Dedifferentiated amniotic fluid mesenchymal stem cell (primary cell): Measurements from ENCODE around the gene PAQR7.

Experiments
- DNase-seq: peaks from one replicate; pipeline ENCODE4 v3.0.0-alpha.2; 2016; ENCODE audit errors: extremely low spot score

Gene PAQR7

DNA sequence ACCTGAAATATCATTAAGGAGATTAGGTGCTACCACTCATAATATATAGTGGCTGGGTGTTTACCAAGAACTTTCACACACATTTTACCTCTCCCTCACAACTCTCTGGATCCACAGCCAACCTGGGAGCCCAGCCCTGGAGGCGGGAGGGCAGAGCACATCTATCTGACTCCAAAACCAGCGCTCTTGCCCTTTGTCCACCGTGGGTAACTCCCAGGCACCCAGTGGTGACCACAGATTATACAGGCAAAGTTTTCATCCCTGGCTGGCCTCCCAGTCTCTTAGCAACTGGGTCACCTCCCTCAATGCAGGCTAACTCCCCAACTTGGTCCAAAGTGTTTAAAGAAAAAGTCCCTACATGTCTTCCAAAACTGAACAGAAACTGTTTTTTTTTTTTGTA is 2.4 kb downstream of the PAQR7 start:
- no peak for DNase-seq

DNA sequence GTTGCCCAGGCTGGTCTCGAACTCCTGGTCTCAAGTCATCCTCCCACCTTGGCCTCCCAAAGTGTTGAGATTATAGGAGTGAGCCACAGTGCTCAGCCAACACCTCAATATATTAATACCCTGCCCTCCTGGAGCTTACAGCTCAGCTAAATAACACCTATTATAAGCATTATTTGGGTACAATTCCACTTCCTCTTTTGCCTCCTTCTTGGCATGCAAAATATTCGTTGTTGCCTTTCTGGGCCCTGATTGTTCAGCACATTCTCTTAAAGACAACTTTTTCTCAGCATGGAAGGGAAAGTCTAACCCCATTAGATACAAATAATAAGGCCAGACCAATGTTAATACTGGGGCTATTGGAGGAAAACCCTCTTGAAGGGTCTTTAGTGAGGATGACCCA is 2.8 kb downstream of the PAQR7 start:
- no peak for DNase-seq

DNA sequence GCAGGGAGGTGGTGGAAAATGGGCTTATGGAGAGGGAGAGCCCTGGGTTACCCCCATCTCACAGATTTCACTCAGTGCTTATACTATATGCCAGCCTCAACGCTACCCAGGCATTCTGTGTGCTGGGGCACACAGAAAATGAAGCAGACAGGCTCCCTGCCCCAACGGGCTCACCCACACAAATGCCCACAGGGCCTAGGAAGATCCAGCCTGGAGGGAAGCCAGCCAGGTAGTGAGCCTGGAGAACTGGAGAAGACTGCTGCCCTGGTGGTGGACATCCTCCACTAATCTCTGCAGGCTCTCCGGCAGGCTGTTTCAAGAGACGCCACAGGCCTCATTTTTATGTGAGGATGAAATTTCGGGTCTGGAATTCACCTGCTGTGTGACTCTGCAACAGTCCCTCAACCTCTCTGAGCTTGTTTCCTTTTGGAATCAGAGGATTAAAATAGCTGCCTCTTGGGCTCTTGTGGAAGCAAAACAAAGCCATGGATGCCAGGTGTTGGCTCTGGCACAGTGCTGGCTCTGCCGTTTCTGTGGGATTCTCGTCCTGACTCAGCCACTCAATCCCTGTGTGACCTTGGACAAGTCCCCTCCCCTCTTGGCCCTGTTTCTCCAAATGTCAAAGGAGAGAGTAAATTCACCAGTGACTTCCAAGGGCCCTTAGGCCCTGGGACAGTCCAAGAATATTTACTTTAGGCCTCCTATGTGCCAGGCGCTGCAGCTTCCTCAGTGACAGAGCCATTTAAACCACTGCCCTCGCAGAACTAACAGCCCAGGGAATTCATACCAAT is 3.6 kb downstream of the PAQR7 start:
- no peak for DNase-seq

DNA sequence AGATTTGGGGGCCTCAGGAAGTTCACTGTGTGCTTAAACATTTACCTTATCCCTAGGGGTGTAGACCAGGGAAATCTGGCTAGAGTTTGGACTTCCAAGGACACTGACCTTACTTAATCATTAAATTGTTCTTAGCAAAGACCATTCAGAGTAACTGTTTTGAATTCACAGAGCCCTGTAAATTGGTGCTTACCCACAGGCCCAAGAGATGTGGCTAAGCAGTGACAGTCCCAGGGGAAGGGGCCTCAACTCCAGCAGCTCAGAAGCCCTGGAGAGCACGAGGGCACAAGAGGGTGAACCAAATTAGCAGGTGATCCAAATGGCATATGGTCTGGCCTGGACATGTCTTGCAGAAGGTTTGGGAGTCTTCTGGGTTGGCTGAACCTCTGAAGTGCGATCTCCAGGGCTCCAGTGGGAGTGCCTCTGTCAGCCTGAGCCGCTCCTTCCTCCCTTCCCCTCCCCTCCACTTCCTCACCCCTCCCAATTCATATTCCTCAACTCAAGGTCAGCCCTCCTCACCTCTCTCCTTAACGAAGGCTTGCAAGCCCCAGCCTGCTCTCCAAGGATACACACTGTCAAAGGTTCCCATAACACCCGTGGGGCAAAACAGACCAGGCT is 4.3 kb downstream of the PAQR7 start:
- no peak for DNase-seq

DNA sequence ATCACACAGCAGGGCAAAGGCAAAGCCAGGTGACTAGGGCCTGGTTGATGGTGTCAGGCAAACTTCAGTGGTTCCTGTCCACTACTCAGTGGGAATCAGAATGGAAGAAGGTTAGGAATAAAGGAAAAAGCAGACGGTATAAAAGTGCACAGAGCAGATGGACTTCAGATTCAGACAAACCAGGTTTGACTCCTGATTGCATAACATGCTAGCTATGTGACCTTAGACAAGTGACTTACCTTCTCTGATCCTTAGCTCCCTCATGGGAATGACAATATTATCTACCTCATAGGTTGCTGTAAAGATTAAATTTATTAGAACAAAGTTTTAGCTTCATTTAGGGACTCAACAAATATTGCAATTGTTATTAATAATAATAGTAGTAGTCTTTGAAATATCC is 4.9 kb downstream of the PAQR7 start:
- DNase-seq, result no peak

DNA sequence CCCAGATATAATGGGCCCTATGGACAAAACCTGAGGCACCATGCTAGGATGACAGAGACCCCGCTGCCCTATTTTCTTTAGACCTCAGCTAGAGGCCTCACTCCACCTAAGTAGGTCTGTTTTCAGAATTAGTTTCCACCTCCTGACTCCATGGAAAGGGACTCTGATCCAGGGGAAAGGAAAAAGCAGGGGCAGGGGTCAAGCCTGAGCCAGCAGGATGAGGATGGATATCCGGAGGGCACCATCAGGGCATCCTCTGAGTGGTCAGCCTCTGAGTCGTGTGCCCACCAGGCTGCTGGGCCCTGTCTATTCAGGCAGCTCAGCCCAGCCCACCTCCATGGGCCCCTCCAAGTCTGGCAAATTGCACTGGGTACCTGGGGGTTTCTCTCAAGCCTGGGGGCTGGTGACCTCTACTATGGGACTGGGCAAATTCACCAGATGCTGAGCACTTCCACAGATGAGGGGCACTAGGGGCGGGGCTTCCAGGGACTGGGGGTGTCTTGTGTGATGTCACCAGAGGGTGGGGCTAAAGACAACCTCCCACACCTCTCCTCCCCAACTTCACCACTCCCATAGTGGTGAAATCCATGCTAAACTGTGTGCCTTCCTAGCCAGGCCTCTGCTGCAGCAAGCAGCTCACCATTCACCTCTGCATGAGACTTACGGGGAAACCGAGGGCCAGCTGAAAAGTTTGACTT is 5.5 kb downstream of the PAQR7 start:
- DNase-seq, result no peak

DNA sequence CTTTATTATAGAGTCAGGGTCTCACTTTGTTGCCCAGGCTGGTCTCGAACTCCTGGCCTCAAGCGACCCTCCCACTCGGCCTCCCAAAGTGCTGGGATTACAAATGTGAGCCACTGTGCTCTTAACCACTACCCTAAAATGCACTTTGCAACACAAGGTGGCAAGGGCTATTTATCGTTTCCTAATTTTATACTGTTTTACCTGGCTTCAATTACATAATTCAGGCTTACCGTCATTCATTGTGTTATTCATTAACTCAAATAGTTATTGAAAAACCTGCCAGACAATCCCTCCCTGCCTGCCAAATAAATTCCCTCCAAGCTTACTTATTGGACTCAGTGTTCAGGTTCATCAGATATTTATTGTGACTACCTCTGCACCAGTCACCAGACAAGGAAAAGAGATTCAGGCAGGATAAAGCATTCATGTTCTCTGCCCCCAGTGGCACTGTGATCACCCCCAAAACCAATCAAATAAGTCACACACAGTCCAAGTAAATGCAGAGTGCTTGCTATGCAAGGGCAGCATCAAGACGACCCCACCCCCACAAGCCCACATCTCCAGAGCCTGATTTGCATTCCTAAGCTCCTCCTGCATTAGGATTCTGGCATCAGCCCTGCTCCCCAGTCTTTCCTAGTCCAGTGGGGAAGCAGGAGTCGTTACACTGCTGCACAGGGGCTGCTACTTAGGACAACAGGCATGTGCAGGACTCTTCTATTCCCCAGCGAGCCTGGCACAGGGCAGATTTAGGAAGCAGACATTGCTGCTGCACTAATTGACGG is 8.1 kb downstream of the PAQR7 start:
- DNase-seq, result no peak

DNA sequence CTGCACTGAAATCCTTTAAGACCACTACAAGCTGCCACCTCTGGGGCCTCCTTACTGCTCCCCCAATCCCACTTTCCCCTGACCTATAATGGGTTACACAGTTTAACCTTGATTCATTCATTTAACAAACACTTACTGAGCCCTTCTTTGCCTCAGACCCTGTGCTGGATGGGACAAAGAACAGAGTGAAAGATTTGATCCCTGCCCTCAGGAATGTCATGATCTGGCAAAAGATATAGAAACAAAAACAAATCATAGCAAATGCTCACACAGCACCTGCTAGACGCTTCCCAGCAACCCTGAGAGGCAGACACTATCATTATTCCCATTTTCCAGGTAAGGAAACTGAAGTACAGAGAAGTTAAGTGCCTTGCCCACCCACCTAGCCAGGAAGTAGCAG is 9.2 kb downstream of the PAQR7 start:
- no peak for DNase-seq

DNA sequence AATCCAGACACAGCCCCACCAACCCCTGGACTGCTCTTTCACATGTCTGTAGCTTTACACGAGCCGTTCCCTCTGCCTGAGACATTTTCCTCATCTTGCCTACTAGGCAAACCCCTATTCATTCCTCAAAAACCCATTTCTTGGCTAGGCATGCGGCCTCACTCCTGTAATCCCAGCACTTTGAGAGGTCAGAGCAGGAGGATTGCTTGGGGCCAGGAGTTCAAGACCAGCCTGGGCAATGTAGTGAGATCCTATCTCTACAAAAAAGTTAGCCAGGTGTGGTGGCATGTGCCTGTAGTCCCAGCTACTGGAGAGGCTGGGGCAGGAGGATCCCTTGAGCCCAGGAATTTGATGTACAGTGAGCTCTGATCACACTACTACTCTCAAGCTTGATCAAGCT is 11.1 kb downstream of the PAQR7 start:
- no peak for DNase-seq

DNA sequence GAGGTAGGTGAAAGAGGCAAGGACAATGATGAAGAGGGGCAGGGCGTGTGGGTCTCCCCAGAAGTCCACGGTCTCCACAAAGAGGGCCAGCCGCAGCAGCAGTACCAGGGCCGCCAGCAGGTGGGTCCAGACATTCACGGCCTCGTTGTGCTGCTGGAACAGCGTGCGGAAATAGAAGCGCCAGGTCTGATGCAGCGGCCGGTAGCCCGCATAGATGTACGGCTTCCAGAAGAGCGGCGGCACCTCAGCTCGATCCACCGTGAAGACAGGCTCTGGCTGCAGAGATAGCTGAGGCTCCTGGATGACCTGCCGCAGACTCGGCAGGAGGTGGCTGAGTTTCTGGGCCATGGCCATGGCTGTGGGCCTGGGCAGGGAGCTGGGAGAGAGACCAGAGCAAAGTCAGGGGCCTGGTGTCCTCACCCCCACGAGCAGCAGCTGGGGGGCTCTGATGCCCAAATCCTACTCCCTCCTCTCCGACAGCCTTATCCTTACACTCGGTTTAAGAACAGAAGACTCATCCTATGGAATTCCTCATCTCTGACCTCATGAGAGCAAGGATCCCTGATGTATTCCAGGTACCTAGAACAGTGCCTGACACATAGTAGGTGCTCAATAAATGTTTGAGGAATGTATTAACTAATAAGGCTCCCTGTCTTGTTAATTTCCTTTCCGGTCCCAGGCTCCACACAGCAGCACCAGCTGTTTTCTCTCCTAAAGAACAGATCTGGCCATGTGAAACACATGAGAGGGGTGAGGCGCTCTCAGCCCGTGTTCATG is 11.8 kb downstream of the PAQR7 start:
- no peak for DNase-seq

DNA sequence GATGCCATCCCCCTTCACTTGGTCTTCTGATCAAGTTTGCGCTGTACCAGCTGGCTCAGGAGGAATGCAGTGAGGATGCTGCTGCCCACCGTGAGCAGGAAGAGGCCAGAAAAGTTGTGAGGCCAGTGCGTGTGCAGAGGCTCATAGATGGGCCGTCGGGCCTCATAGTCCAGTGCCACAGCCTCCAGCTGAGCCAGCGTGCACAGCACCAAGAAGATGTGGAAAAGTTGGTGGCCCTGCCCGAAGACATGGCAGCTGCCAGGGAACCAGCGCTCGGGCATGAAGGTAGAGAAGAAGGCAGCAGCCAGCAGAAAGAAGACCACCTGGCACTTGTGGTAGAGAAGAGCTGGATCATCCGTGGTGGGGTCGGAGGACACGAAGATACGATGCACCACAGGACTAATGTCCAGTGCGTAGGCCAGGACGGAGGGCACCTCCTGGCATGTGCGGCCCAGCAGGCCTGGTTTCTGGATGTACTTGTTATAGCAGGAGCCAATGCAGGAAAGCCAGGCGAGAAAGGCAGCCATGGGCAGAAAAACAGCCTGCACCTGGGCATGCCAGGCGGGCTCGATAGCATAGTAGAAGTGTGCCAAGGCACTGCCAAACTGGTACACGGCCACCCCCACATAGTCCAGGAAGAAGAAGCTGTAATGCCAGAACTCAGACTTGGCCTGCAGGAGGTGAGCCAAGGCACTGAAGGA is 12.6 kb downstream of the PAQR7 start:
- DNase-seq, result no peak

DNA sequence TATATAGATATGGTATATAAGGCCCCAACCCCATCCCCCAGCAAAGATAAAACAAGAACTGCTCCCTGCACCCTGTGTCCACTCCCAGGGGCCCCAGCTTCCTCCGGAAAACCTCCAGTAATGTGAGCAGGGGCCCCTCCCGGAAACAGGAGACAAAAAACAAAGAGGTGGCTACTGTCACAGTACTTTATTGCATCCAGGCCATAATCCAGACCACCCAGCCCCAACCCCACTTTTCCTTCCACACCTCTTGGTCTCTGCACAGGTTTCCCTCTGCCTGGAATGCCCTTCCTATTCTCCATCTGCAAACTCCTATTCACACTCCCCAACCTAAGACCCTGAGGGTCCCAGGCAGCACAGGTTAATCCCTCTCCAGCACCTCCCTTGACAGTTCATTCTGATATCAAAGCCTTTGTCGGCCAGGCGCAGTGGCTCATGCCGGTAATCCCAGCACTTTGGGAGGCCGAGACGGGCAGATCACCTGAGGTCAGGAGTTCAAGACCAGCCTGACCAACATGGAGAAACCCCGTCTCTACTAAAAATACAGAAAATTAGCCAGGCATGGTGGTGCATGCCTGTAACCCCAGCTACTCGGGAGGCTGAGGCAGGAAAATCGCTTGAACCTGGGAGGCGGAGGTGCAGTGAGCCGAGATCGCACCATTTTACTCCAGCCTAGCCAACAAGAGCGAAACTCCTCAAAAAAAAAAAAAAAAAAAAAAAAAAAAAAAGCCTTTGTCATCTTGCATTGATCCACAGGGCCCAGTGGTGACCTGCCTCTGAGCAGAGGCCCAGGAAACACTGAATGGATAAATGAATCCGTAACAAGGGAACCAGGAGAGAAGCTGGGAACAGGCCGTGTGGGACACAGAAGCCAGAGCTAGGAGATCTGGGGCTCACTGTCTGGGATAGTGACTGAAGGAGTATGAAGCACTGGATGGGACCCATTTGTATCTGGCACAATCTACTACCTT is 13.9 kb downstream of the PAQR7 start:
- no peak for DNase-seq

DNA sequence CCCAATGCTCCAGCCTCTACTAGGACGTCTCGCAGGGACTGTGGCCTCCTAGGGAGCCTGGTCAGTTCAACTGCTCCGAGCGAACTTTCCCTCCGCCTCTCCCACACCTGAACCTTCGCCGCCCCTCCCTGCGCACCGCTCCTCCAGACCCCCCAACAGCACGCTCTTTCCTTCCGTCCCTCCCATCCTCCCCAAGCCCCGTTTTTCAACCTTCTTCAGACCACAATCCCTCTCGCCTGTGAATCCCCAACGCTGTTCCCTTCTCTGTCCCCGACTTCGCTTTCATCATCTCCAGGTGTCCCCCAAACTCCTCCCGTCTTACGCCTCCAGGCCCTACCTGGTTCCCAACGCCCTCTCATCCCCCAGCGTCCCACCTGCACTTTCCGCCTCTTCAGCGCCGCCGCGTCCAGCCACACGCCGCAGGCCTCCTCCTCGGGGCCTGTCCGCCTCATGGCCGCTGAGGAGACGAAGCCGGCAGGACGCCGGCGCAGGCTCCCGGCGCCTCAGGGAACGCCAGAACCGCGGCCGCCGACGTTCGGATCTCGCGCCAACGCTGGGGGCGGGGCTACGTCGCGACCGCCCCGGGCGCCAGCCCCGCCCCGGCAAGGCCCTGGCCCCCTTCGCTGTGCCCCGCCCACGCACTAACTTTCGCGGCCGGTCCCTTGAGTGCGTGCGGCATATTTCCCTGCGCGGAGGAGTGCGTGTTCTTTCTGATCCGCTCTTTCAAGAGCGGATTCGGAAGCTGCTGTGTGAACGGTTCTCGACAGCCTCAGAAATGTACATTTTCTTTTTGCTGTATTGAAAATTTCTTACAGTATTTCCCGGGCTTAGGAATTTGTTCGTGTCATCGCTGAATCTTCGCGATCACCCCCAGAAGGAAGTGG is 16.4 kb downstream of the PAQR7 start, which contains the start of gene AUNIP:
TSS of gene AUNIP (minus strand) at position 552 of the 884 bp plus-strand sequence. CDS start at position 452, 100 bp downstream.
- peak; percentile 77 for DNase-seq

DNA sequence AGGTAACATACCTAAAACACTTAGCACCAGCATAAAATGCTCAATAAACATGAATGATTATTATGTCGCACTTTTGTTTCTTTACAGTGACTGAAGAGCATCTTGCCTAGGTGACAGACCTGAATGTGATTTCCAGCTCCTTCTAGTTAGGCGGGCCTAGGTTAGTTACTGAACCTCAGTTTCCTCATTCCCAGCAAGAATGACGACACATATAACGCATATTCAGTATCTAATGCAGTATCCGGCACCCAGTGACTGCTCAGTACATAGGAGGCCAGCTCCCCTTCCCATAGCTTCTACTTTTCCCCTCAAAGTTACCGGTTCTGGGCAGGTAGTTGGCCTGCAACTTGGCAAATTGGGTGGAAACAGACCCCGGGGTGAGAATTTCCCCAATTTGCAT is 17.0 kb downstream of the PAQR7 start:
- DNase-seq, result no peak

DNA sequence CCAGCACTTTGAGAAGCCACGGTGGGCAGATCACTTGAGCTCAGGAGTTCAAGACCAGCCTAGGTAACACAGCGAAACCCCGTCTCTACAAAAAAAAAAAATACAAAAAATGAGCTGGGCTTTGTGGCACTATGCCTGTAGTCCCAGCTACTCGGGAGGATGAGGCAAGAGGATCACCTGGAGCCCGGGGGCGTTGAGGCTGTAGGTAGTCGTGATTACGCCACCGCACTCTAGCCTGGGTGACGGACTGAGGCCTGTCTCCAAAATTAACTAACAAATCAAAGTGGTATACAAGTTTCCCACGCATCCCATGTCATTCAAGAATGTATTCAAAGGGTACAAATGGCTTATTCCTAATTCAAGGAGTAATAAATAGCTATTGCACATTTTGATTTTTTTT is 18.7 kb downstream of the PAQR7 start:
- no peak for DNase-seq

DNA sequence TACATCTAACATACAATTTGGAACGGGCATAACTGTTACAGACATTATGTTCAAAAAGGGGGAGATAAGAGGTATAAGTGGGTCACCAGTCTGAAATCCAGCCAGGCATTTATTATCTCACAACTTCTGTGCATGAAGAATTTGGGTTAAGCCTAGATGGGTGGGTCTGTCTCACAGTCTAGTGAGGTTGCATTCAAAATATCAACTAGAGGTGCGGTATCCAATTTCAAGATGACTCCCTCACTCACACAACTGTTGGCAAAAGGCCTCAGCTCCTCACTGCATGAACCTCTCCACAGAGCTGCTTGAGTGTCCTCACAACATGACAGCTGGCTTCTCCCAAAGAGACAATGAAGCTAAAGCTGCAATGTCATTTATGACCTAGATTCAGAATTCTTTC is 21.0 kb downstream of the PAQR7 start:
- no peak for DNase-seq

DNA sequence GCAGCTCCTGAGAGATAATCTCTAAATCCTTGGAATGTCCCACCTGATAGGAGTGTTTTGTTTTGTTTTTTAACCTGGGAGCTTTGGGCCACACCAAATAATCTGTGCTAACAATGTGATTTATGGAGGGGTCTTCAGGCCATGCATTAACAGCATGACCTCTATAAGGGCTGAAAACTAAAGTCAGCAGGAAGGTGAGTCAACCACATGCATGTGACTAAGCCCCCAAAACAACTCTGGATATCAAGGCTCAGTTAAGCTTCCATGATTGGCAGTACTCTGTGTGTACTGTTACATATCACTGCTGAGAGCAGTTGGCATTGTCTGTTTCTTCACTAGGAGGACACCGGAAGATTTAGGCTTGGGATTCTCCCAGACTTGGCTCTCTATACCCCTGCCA is 27.0 kb downstream of the PAQR7 start:
- DNase-seq, result no peak

DNA sequence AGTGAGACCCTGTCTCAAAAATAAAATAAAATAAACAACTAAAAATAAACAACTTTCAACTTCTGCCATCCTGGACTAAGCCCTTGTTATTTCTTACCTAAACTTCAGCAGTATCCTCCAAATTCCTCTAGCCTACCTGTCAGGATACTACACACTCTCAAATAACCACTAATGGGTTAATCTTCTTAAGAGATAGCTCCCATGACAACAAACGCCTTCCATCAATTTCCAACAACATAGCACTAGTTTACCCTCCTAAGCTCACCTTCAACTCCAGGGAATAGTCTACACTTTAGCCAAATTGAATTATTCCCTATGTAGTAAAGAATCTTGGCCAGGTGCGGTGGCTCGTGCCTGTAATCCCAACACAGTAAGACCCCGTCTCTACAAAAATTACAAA is 27.6 kb downstream of the PAQR7 start:
- no peak for DNase-seq

DNA sequence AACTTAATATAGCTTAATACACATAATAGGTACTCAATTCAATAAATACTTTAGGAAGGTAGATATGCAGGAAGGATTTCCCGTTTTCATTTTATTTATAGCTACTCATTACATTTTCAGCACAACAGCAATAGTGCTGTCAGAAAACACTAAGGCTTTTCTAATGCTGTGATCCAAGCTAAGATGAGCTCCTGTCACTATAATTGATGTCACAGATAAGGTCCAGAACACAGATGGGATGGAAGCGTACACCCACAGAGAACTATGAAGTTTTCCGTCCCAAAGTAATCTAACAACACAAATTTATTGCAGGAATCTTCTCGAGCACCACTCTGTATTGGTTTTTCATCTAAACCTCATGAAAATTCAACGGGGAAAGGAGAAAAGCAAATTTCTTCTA is 29.8 kb downstream of the PAQR7 start:
- DNase-seq, result no peak
